Panc1 (cell line): ENCODE results near the gene FBXL19. TPM values are rescaled to one million over a fixed set of nuclear protein-coding genes. Genes with fewer than 3 reads are reported as not detected.

ENCODE experiments used
- ATAC-seq: fragments of 200-7000 bp; cut with Tn5 transposase; 2 replicates; pipeline ENCODE4 v1.9.1; 2020; ENCODE audit warnings: mild to moderate bottlenecking, moderate library complexity
- BruUV-seq: library from RNA; stranded (reverse); fragments of 400-500 nt; replicated peaks from 2 replicates; lab custom pipeline; 2021; lab: Mats Ljungman, UMichigan
- CTCF ChIA-PET: fragments of 300-600 bp; sonication (Branson Sonifier 250); formaldehyde crosslinking; loops from one replicate; lab custom pipeline; 2022; ENCODE audit warnings: antibody characterized with exemption; lab: Charles Lee
- POLR2A ChIA-PET: fragments of 300-600 bp; sonication (Branson Sonifier 250); formaldehyde crosslinking; loops from one replicate; lab custom pipeline; 2022; ENCODE audit warnings: antibody characterized with exemption; lab: Charles Lee
- DNase-seq: peaks from one replicate; pipeline ENCODE4 v3.0.0-alpha.2; 2010; ENCODE audit warnings: low read depth, low spot score
- H3K27ac ChIP-seq: 2 replicates; pipeline ENCODE4 v1.5.1; 2011; ENCODE audit warnings: mild to moderate bottlenecking, low read length, inconsistent platforms
- H3K27me3 ChIP-seq: fragments of 200-500 bp; sonication (Bioruptor generic); 2 replicates; pipeline ENCODE4 v1.6.0; 2014; ENCODE audit warnings: low read length, inconsistent platforms; ENCODE audit not compliant: control insufficient read depth, insufficient read depth
- H3K36me3 ChIP-seq: fragments of 200-500 bp; sonication (Bioruptor generic); 2 replicates; pipeline ENCODE4 v1.5.1; 2014; ENCODE audit warnings: inconsistent platforms, mild to moderate bottlenecking, low read length, moderate library complexity; ENCODE audit not compliant: control insufficient read depth, insufficient read depth
- H3K4me1 ChIP-seq: 2 replicates; pipeline ENCODE4 v1.5.1; 2011; ENCODE audit warnings: inconsistent platforms, mild to moderate bottlenecking, low read length, moderate library complexity; ENCODE audit not compliant: control insufficient read depth, insufficient read depth
- H3K4me3 ChIP-seq, 2 experiments: 2 replicates each; pipeline ENCODE4 v1.5.1; 2011 to 2012; ENCODE audit warnings: low read depth in 2 of 2, low read length in 2 of 2, mild to moderate bottlenecking in 2 of 2, inconsistent platforms in 1 of 2, moderate library complexity in 1 of 2
- H3K9me3 ChIP-seq: fragments of 200-500 bp; sonication (Bioruptor generic); 2 replicates; pipeline ENCODE4 v1.5.1; 2014; ENCODE audit warnings: low read depth, mild to moderate bottlenecking, inconsistent platforms, low read length, moderate library complexity; ENCODE audit not compliant: control insufficient read depth, insufficient read depth
- POLR2AphosphoS5 ChIP-seq: IDR thresholded peaks from 2 replicates; pipeline ENCODE4 v1.6.1; 2012; ENCODE audit warnings: mild to moderate bottlenecking, low read depth, low read length, moderate library complexity
- REST ChIP-seq, 2 experiments: IDR thresholded peaks; 2 replicates each; pipeline ENCODE4 v1.6.1; 2011 to 2012; ENCODE audit warnings: low read depth in 2 of 2, control low read depth in 1 of 2, low read length in 1 of 2, mild to moderate bottlenecking in 1 of 2, moderate library complexity in 1 of 2; ENCODE audit not compliant: insufficient read depth in 1 of 2
- SIN3A ChIP-seq: IDR thresholded peaks from 2 replicates; pipeline ENCODE4 v1.6.1; 2012; ENCODE audit warnings: low read depth, mild to moderate bottlenecking, low read length, moderate library complexity, borderline replicate concordance; ENCODE audit not compliant: insufficient read depth
- TCF7L2 ChIP-seq: IDR thresholded peaks from 2 replicates; pipeline ENCODE4 v1.6.1; 2011; ENCODE audit warnings: mild to moderate bottlenecking, low read depth, low read length, inconsistent platforms
- in situ Hi-C: cut with HindIII; loops from 2 replicates; pipeline ENCODE4 v1.10.0; 2016; ENCODE audit warnings: low sequenced_read_pairs, low pct_unique_long_range_greater_than_20kb
- intact Hi-C: fragments of 100-400 bp; cut with micrococcal nuclease; formaldehyde crosslinking; loops from one replicate; pipeline ENCODE4 v1.10.0; 2022; ENCODE audit not compliant: unreplicated experiment
- total RNA-seq: library from RNA; stranded (reverse); gene quantifications from one replicate; pipeline ENCODE4 v1.2.1, GENCODE V29; 2021; ENCODE audit not compliant: unreplicated experiment
- TF ChIP-seq, protein P1 (sequence below): fragments of 450-650 bp; IDR thresholded peaks from 2 replicates; pipeline ENCODE4 v1.5.1; 2017; ENCODE audit warnings: mild to moderate bottlenecking

Gene FBXL19
- total RNA-seq, 1 experiment from 2014 or later: 52.3 TPM

DNA sequence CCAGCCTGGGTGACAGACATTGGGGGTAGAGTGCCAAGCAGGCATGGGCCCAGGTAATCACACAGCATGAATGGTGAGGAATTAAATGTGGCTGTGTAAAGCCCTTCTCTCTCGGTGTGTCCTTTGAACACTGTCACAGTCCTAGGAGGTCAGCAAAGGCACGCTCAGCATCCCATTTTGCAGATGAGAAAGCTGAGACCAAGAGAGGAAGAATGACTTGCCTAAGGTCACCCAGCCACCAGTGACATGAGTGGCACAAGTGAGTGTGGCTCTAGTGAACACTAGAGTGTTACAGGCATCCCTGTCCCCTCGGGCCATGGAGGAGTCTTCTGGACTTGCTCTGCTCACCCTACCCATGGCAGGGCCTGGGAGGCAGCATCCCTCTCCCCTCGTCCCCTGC lies 16.3 kb upstream of the FBXL19 start:
- no peak overlapping the region for H3K4me3 ChIP-seq
- H3K27me3 ChIP-seq: no peaks in the 10 kb centered on the region
- H3K4me1 ChIP-seq: 0 out of 2 replicates have a peak, but pooled peaks cover 3% of the 10 kb centered on the region
- no peak overlapping the region for H3K27ac ChIP-seq
- H3K9me3 ChIP-seq: no peaks in the 10 kb centered on the region
- CTCF ChIA-PET: no interaction called here
- no peak for ATAC-seq
- intact Hi-C loops: loop anchor here (10.0 kb wide), 1 partner anchor 62 kb away; no protein-coding TSS in a partner anchor
- POLR2A ChIA-PET: no interaction called here
- no peak for DNase-seq
- H3K36me3 ChIP-seq: no peaks in the 10 kb centered on the region
- no TSS peak for BruUV-seq
- in situ Hi-C loops: no loop called here
- no peak for TF ChIP-seq SIN3A
- no peak for TF ChIP-seq TCF7L2
- TF ChIP-seq, protein P1, sequence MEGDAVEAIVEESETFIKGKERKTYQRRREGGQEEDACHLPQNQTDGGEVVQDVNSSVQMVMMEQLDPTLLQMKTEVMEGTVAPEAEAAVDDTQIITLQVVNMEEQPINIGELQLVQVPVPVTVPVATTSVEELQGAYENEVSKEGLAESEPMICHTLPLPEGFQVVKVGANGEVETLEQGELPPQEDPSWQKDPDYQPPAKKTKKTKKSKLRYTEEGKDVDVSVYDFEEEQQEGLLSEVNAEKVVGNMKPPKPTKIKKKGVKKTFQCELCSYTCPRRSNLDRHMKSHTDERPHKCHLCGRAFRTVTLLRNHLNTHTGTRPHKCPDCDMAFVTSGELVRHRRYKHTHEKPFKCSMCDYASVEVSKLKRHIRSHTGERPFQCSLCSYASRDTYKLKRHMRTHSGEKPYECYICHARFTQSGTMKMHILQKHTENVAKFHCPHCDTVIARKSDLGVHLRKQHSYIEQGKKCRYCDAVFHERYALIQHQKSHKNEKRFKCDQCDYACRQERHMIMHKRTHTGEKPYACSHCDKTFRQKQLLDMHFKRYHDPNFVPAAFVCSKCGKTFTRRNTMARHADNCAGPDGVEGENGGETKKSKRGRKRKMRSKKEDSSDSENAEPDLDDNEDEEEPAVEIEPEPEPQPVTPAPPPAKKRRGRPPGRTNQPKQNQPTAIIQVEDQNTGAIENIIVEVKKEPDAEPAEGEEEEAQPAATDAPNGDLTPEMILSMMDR: no peak
- no peak for TF ChIP-seq REST (IDR thresholded peaks at IDR 0.05; ENCODE audit: insufficient read depth in 1 of 2, low read depth in 2 of 2, low read length in 1 of 2)
- no peak for TF ChIP-seq POLR2AphosphoS5

DNA sequence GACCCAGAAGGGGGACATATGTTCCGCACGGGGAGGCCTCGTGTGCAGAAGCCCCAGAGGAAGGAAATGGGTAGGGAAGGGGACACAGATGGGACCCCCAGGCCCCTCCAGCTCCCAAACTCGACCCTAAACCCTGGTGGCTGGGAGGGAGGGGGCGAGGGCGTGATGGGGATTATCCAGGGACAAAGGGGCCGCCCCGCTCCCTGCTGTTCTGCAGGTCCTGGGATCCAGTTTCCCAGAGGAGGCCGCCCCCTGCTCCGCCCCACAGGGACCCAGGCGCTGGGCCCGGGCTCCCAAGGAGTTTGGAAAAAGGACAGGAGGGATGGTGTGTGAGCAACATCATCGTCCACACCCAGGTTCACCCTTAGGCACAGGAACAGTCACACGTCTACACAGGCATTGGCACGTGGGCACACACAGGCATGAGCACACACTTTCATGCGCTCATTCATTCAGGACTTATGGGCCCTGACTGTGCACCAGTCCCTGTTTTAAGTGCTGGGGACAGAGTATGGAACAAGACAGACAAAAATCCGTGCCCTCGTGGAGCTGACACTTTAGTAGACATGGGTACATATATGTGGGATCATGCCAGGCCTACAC lies 12.8 kb upstream of the FBXL19 start:
- ChIA-PET CTCF (no interaction called here), POLR2A (no interaction called here)
- Histone ChIP-seq H3K27ac (no peak overlapping the region), H3K4me3 (no peak overlapping the region), H3K36me3 (no peaks in the 10 kb centered on the region), H3K9me3 (no peaks in the 10 kb centered on the region), H3K27me3 (no peaks in the 10 kb centered on the region), H3K4me1 (0 out of 2 replicates have a peak, but pooled peaks cover 3% of the 10 kb centered on the region)
- no peak for DNase-seq
- in situ Hi-C loops (no loop called here), intact Hi-C loops (no loop called here)
- no peak for TF ChIP-seq REST (IDR thresholded peaks at IDR 0.05; ENCODE audit: insufficient read depth in 1 of 2, low read depth in 2 of 2, low read length in 1 of 2)
- no peak for TF ChIP-seq POLR2AphosphoS5
- no peak for TF ChIP-seq SIN3A
- TF ChIP-seq, protein P1: no peak
- no peak for TF ChIP-seq TCF7L2
- no TSS peak for BruUV-seq
- ATAC-seq: no peak
